Endothelial cell of umbilical vein (primary cell): ENCODE measurements around the gene LCAT. TPM values are rescaled to one million over a fixed set of nuclear protein-coding genes. Genes with fewer than 3 reads are reported as not detected.

Experiments
- BruUV-seq: library from RNA; stranded (reverse); fragments of 400-500 nt; replicated peaks from 2 replicates; lab custom pipeline; 2021; lab: Mats Ljungman, UMichigan
- CTCF ChIA-PET: fragments of 300-600, 350-600 bp; sonication (Branson Sonifier 250); formaldehyde crosslinking; loops from one replicate; lab custom pipeline; 2021; ENCODE audit warnings: antibody characterized with exemption, inconsistent platforms; lab: Charles Lee
- POLR2A ChIA-PET: fragments of 300-600, 350-600 bp; sonication (Branson Sonifier 250); formaldehyde crosslinking; loops from one replicate; lab custom pipeline; 2021; ENCODE audit warnings: antibody characterized with exemption, inconsistent platforms; lab: Charles Lee
- DNase-seq: peaks from one replicate; pipeline ENCODE4 v3.0.0-alpha.2; 2011; ENCODE audit warnings: low read depth, low spot score
- FAIRE-seq: peaks from 2 replicates; lab custom pipeline; 2011; peaks lifted over from hg19 to GRCh38; lab: Jason Lieb, UNC
- H2AFZ ChIP-seq: 2 replicates; pipeline ENCODE4 v1.6.0; 2012; ENCODE audit warnings: low read depth, low read length, control low read depth, inconsistent platforms
- H3K27ac ChIP-seq: 2 replicates; pipeline ENCODE4 v1.5.1; 2011; ENCODE audit warnings: low read depth, mild to moderate bottlenecking, control low read depth, low read length, moderate library complexity; ENCODE audit not compliant: insufficient read depth
- H3K27me3 ChIP-seq, 2 experiments: 2 replicates each; pipeline versions ENCODE4 v1.6.0 to v1.6.1; 2011; ENCODE audit warnings: low read length in 2 of 2, mixed read lengths in 1 of 2; ENCODE audit not compliant: control insufficient read depth in 2 of 2, insufficient read depth in 2 of 2
- H3K36me3 ChIP-seq, 2 experiments: 2 replicates in 1 of 2; 3 replicates in 1 of 2; pipeline ENCODE4 v1.5.1; 2011; ENCODE audit warnings: low read length in 2 of 2, mild to moderate bottlenecking in 1 of 2, moderate library complexity in 1 of 2; ENCODE audit not compliant: control insufficient read depth in 2 of 2, insufficient read depth in 2 of 2; ENCODE audit errors: extremely low read depth in 1 of 2
- H3K4me1 ChIP-seq: 3 replicates; pipeline ENCODE4 v1.5.1; 2011; ENCODE audit warnings: mild to moderate bottlenecking, low read length; ENCODE audit not compliant: control insufficient read depth, insufficient read depth; ENCODE audit errors: extremely low read depth
- H3K4me2 ChIP-seq: 2 replicates; pipeline ENCODE4 v1.6.1; 2011; ENCODE audit warnings: low read length, control low read depth, mixed read lengths; ENCODE audit not compliant: insufficient read depth
- H3K4me3 ChIP-seq, 3 experiments: fragments of 200-600 bp in 1 of 3; sonication (generic), shearing (Covaris generic) in 1 of 3; replicated peaks in 1 of 3; 2 replicates each; pipeline ENCODE4 v1.5.1; 2011 to 2016; ENCODE audit warnings: control low read depth in 3 of 3, low read length in 3 of 3, mild to moderate bottlenecking in 2 of 3, inconsistent platforms in 1 of 3, low read depth in 1 of 3, moderate library complexity in 1 of 3; ENCODE audit not compliant: insufficient read depth in 1 of 3
- H3K79me2 ChIP-seq: 2 replicates; pipeline ENCODE4 v1.6.0; 2012; ENCODE audit warnings: low read length, inconsistent platforms; ENCODE audit not compliant: control insufficient read depth, insufficient read depth
- H3K9ac ChIP-seq: replicated peaks from 2 replicates; pipeline ENCODE3; 2011; ENCODE audit warnings: low read length, control low read depth; ENCODE audit not compliant: insufficient read depth; ENCODE audit errors: extremely low read depth
- H3K9me1 ChIP-seq: replicated peaks from 3 replicates; pipeline ENCODE4 v1.6.0; 2011; ENCODE audit warnings: mild to moderate bottlenecking, low read length; ENCODE audit not compliant: control insufficient read depth, insufficient read depth; ENCODE audit errors: extremely low read depth
- H3K9me3 ChIP-seq: replicated peaks from 2 replicates; pipeline ENCODE4 v1.5.1; 2012; ENCODE audit warnings: low read length, inconsistent platforms; ENCODE audit not compliant: control insufficient read depth, insufficient read depth
- H4K20me1 ChIP-seq: replicated peaks from 2 replicates; pipeline ENCODE3; 2011; ENCODE audit warnings: mild to moderate bottlenecking, low read length; ENCODE audit not compliant: control insufficient read depth, insufficient read depth; ENCODE audit errors: extremely low read depth
- GATA2 ChIP-seq: IDR thresholded peaks from 2 replicates; pipeline ENCODE4 v1.7.0; 2011; ENCODE audit warnings: low read depth, mild to moderate bottlenecking, moderate library complexity, mixed read lengths, low read length; ENCODE audit not compliant: insufficient read length, insufficient read depth
- POLR2A ChIP-seq: IDR thresholded peaks from 2 replicates; pipeline ENCODE4 v1.6.1; 2012; ENCODE audit warnings: low read depth, mild to moderate bottlenecking, control low read depth, low read length
- dilution Hi-C: fragments of 300-500 bp; cut with MboI; formaldehyde crosslinking; loops from one replicate; pipeline ENCODE4 v1.15.0; 2019; ENCODE audit warnings: low sequenced_read_pairs; ENCODE audit not compliant: extremely low pct_ligation_motif_present
- intact Hi-C: fragments of 100-400 bp; cut with micrococcal nuclease; formaldehyde crosslinking; loops from one replicate; pipeline ENCODE4 v1.10.0; 2022
- polyA plus RNA-seq, 4 experiments: library from polyadenylated mRNA; depleted of rRNA in 3 of 4; stranded (reverse) in 3 of 4; unstranded in 1 of 4; fragments of >200 nt; gene quantifications; 2 replicates each; pipeline versions ENCODE4 v1.2.1 to v1.2.3, GENCODE V29; 2011 to 2012; ENCODE audit warnings: missing spikeins in 1 of 4
- total RNA-seq: library from RNA; stranded (reverse); gene quantifications from 2 replicates; pipeline ENCODE4 v1.2.3, GENCODE V29; 2021
- TF ChIP-seq, protein P1 (sequence below), 2 donors: IDR thresholded peaks; 1 replicate in 1 of 2; 2 replicates in 1 of 2; pipeline ENCODE4 v1.5.1; 2011; ENCODE audit warnings: low read length in 2 of 2, mild to moderate bottlenecking in 2 of 2, moderate library complexity in 2 of 2, control low read depth in 1 of 2, inconsistent platforms in 1 of 2, low read depth in 1 of 2; ENCODE audit not compliant: insufficient read depth in 1 of 2; ENCODE audit errors: extremely low read depth in 1 of 2

The LCAT gene
- total and polyA plus RNA-seq, 2 donors (not counting 3 experiments of a cell fraction or from before 2014, with no cell fraction given) = 22.6 to 46.1 TPM

DNA sequence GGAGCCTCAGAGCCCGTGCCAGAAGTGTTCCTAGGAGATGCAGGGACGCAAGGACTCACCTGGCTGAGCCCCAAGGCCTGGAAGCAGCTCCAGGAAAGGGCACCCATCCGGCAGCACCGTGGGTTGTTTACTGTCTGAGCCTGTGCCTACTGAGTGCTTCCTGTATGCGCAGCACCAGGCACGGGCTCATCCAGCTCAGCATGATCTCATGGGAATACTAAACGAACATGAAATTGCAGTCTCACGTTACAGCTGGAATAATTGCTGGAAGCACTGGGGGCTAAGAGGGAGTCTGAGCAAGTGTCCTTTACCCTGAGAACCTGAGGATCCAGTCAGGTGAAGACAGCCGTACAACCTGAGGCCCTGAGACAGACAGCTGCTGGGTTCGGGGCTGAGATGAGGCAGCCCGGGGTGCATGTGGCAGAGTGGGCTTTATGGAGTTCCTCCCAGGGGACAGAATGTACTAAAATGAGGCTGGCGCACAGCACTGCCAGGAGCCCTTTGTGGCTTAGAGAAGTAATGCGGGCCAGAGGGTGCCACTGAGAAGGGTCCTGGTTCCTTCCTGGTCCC lies 17.7 kb downstream of the LCAT start:
- POLR2A ChIA-PET = no interaction called here
- peak overlapping the region; percentile 35 for H3K9ac ChIP-seq
- peak; percentile 75 for FAIRE-seq

More for the DNA sequence above, 17.7 kb downstream of the LCAT start:
- intact Hi-C loops = loop anchor here (10.0 kb wide), 1 partner anchor 401 kb away; the partner anchor contains the start of gene RIPOR1
- BruUV-seq = no TSS peak
- H3K4me1 ChIP-seq = peaks cover 10% of the 10 kb centered on the region
- H2AFZ ChIP-seq = no peak overlapping the region
- no peaks in the 10 kb centered on the region for H3K27me3 ChIP-seq
- H3K27ac ChIP-seq = peak overlapping the region; percentile 35
- H3K9me3 ChIP-seq = no peaks in the 10 kb centered on the region
- H3K36me3 ChIP-seq = peaks cover 0 to 16% of the 10 kb centered on the region in 2 experiments
- dilution Hi-C loops = no loop called here
- CTCF ChIA-PET = interaction anchor here (0.6 to 6.1 kb wide), 17 partner anchors 9 to 405 kb away, joined by 3 to 106 read pairs (median 5); partner anchors contain the start of gene NRN1L
- peak; percentile 79 for DNase-seq
- TF ChIP-seq, protein P1, sequence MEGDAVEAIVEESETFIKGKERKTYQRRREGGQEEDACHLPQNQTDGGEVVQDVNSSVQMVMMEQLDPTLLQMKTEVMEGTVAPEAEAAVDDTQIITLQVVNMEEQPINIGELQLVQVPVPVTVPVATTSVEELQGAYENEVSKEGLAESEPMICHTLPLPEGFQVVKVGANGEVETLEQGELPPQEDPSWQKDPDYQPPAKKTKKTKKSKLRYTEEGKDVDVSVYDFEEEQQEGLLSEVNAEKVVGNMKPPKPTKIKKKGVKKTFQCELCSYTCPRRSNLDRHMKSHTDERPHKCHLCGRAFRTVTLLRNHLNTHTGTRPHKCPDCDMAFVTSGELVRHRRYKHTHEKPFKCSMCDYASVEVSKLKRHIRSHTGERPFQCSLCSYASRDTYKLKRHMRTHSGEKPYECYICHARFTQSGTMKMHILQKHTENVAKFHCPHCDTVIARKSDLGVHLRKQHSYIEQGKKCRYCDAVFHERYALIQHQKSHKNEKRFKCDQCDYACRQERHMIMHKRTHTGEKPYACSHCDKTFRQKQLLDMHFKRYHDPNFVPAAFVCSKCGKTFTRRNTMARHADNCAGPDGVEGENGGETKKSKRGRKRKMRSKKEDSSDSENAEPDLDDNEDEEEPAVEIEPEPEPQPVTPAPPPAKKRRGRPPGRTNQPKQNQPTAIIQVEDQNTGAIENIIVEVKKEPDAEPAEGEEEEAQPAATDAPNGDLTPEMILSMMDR (IDR thresholded peaks at IDR 0.05; ENCODE audit: extremely low read depth in 1 of 2, insufficient read depth in 1 of 2, low read depth in 1 of 2, low read length in 2 of 2) = peak; percentile 13 to 17
- TF ChIP-seq GATA2 (no peak), POLR2A (no peak)
- no peak overlapping the region for H3K4me2 ChIP-seq
- H3K4me3 ChIP-seq = no peak overlapping the region
- H3K79me2 ChIP-seq = no peaks in the 10 kb centered on the region
- no peaks in the 10 kb centered on the region for H3K9me1 ChIP-seq
- no peaks in the 10 kb centered on the region for H4K20me1 ChIP-seq
